Measurements from ENCODE around the gene SLC38A3. TPM values are rescaled to one million over a fixed set of nuclear protein-coding genes. Genes with fewer than 3 reads are reported as not detected.
A peak's percentile ranks its signal among the peaks of the same experiment; 100 is the strongest.

SLC38A3 gene
- total and polyA plus RNA-seq, 2 of the 8 experiments (the other 6 are each of a cell fraction or from before 2014, with no cell fraction given): 1.2 to 3.7 TPM

- Histone ChIP-seq H4K8ac (ENCODE audit: extremely low read depth, insufficient read depth, low read length) (no peak overlapping the region; the same call in 1 of the 2 replicates), H4K20me1 (replicated peaks in 1 of 2; ENCODE audit: control insufficient read depth in 1 of 2, insufficient read depth in 2 of 2, low read length in 2 of 2) (no peaks in the 10 kb centered on the region), H3K27ac (ENCODE audit: low read depth, low read length) (no peak overlapping the region; the same call in 1 of the 2 replicates), H3K18ac (ENCODE audit: extremely low read depth, low read length) (peak overlapping the region; percentile 16; the same call in 1 of the 2 replicates), H3K79me2 (ENCODE audit: control insufficient read depth in 1 of 2, insufficient read depth in 2 of 2, low read length in 2 of 2) (no peaks in the 10 kb centered on the region), H2BK15ac (ENCODE audit: low read length) (0 out of 2 replicates have a peak overlapping the region, but pooled peaks have one; percentile 11), H2AFZ (ENCODE audit: low read length) (no peak overlapping the region; the same call in 1 of the 2 replicates), H3K27me3 (replicated peaks in 1 of 4; ENCODE audit: control insufficient read depth in 3 of 4, extremely low read depth in 1 of 4, insufficient read depth in 3 of 4, low read length in 3 of 4) (peaks cover 0 to 12% (median 4%) of the 10 kb centered on the region in 4 experiments; a peak in 3 of 7 replicates), H4K91ac (replicated peaks; ENCODE audit: insufficient read length, low read length) (peak overlapping the region; percentile 17), H4K5ac (ENCODE audit: insufficient read length, low read depth, low read length) (no peak overlapping the region), H3K4me3 (ENCODE audit: extremely low read depth in 1 of 4, insufficient read depth in 2 of 4, low read depth in 3 of 4, low read length in 4 of 4) (no peak overlapping the region), H3K4me1 (replicated peaks in 1 of 4; ENCODE audit: control insufficient read depth in 3 of 4, insufficient read depth in 4 of 4, low read length in 3 of 4) (peaks cover 0 to 14% (median 7%) of the 10 kb centered on the region in 4 experiments; a peak in 5 of 7 replicates), H3K56ac (replicated peaks; ENCODE audit: insufficient read length, low read depth, low read length) (no peak overlapping the region), H3K9me3 (ENCODE audit: insufficient read depth in 2 of 2, low read depth in 1 of 2, low read length in 1 of 2) (no peaks in the 10 kb centered on the region), H3K4ac (replicated peaks; ENCODE audit: insufficient read length, low read depth, low read length) (peak overlapping the region; percentile 21), H2BK120ac (replicated peaks; ENCODE audit: low read depth, low read length) (no peak overlapping the region), H2BK12ac (ENCODE audit: low read depth, low read length) (peak overlapping the region; percentile 1; the same call in 1 of the 2 replicates), H2BK5ac (ENCODE audit: low read depth, low read length) (peak overlapping the region; percentile 54; the same call in 1 of the 2 replicates), H3K23ac (ENCODE audit: insufficient read length) (no peak overlapping the region), H3K36me3 (ENCODE audit: control insufficient read depth in 2 of 4, insufficient read depth in 4 of 4, low read length in 3 of 4) (no peaks in the 10 kb centered on the region), H3K14ac (ENCODE audit: insufficient read length) (no peak overlapping the region), H2BK20ac (ENCODE audit: low read length) (no peak overlapping the region; the same call in 1 of the 2 replicates), H3K4me2 (ENCODE audit: insufficient read depth in 1 of 2, low read depth in 2 of 2, low read length in 2 of 2) (peak overlapping the region in 1 of 2 experiments; percentile 49; a peak in 1 of 4 replicates), H3K23me2 (ENCODE audit: low read depth, low read length) (peaks cover 2% of the 10 kb centered on the region; the same call in 1 of the 2 replicates), H3K79me1 (ENCODE audit: low read depth, low read length) (no peaks in the 10 kb centered on the region), H2AK5ac (ENCODE audit: low read depth, low read length) (no peak overlapping the region), H3K9ac (replicated peaks in 1 of 4; ENCODE audit: extremely low read depth in 1 of 4, low read depth in 3 of 4, low read length in 3 of 4) (no peak overlapping the region)
- DNase-seq (ENCODE audit: low read depth in 1 of 2, low spot score in 2 of 2): no peak
- WGBS, 2 experiments (ENCODE audit: extremely low coverage in 1 of 2, insufficient coverage in 1 of 2, insufficient read length in 1 of 2, insufficient replicate concordance in 2 of 2, low coverage in 1 of 2, low lambda C conversion rate in 2 of 2, missing lambda C conversion rate in 1 of 2): 72% methylated on average over 3 of the region's 4 CpGs; no CpG with 5 or more reads in 1 of the 2 experiments
- POLR2A ChIA-PET (ENCODE audit: partially characterized antibody): interaction anchor here (1.0 to 11.9 kb wide), 13 partner anchors 9 to 73 kb away, joined by 3 to 128 read pairs (median 7); partner anchors contain the start of gene SLC38A3
- FAIRE-seq: no peak
- CTCF ChIA-PET (ENCODE audit: partially characterized antibody): interaction anchor here (0.6 to 19.7 kb wide), 13 partner anchors 19 to 146 kb away, joined by 3 to 1138 read pairs (median 68); partner anchors contain the start of genes GNAI2, HYAL2, SEMA3B and SLC38A3
- TF ChIP-seq RBBP5 (IDR thresholded peaks at IDR 0.05; ENCODE audit: borderline replicate concordance, low read depth, low read length): 0 out of 2 replicates have a peak, but pooled peaks have one; percentile 9
- TF ChIP-seq MAX (IDR thresholded peaks at IDR 0.05): peak; percentile 33; the same call in 1 of the 2 replicates
- peak; percentile 47; the same call in 1 of the 2 replicates for TF ChIP-seq E2F6 (IDR thresholded peaks at IDR 0.05)
- no peak for TF ChIP-seq RFX5 (IDR thresholded peaks at IDR 0.05; ENCODE audit: borderline replicate concordance, low read depth, low read length)
Observed at GRCh38 chr3:50195501-50196252, 9.4 kb upstream of the SLC38A3 start.

Measured in H1 (cell line).